K562 (cell line): ENCODE results near the gene CCNK. TPM values are rescaled to one million over a fixed set of nuclear protein-coding genes. Genes with fewer than 3 reads are reported as not detected.

Source experiments
- ATAC-seq: fragments of 200-7000 bp; cut with Tn5 transposase; 3 replicates; pipeline ENCODE4 v1.9.1; 2020; ENCODE audit warnings: moderate library complexity
- BruUV-seq: library from RNA; stranded (reverse); fragments of 400-500 nt; replicated peaks from 2 replicates; lab custom pipeline; 2021; lab: Mats Ljungman, UMichigan
- CTCF ChIA-PET: fragments of 300-600 bp; formaldehyde crosslinking; extraction: SDS; loops from one replicate; lab custom pipeline; 2021; ENCODE audit warnings: low intra/inter-chr PET ratio; lab: Yijun Ruan, JAX
- POLR2A ChIA-PET: fragments of 300-600, 350-650 bp; sonication (Branson Sonifier 250); formaldehyde crosslinking; extraction: SDS; loops from one replicate; lab custom pipeline; 2021; ENCODE audit warnings: antibody characterized with exemption, inconsistent platforms; lab: Yijun Ruan, JAX
- DNase-seq, 4 experiments: peaks; one replicate each; pipeline versions ENCODE4 v3.0.0 to v3.0.0-alpha.2; 2011 to 2018; ENCODE audit warnings: low spot score in 3 of 4, mixed read lengths in 3 of 4; ENCODE audit errors: extremely low read depth in 1 of 4
- FAIRE-seq: peaks from 2 replicates; lab custom pipeline; 2011; peaks lifted over from hg19 to GRCh38; lab: Jason Lieb, UNC
- H2AFZ ChIP-seq: 2 replicates; pipeline ENCODE4 v1.6.0; 2011; ENCODE audit warnings: low read depth, low read length, control low read depth, inconsistent platforms
- H3K27ac ChIP-seq: fragments of 200-600 bp; 3 replicates; pipeline ENCODE4 v1.8.0; 2011; ENCODE audit warnings: low read depth, mild to moderate bottlenecking, control low read depth, inconsistent platforms, low read length, moderate library complexity, mixed read lengths; ENCODE audit errors: extremely low read depth
- H3K27me3 ChIP-seq, 2 experiments: fragments of 300-600 bp in 1 of 2; 2 replicates in 1 of 2; 3 replicates in 1 of 2; pipeline versions ENCODE4 v1.6.0 to v1.8.0; 2011; ENCODE audit warnings: inconsistent platforms in 2 of 2, low read length in 2 of 2, mild to moderate bottlenecking in 1 of 2, mixed read lengths in 1 of 2, moderate library complexity in 1 of 2; ENCODE audit not compliant: control insufficient read depth in 2 of 2, insufficient read depth in 2 of 2
- H3K36me3 ChIP-seq: fragments of 300-600 bp; 3 replicates; pipeline ENCODE4 v1.8.0; 2011; ENCODE audit warnings: mild to moderate bottlenecking, low read length, inconsistent platforms; ENCODE audit not compliant: control insufficient read depth, insufficient read depth
- H3K4me1 ChIP-seq, 2 experiments: fragments of 200-600 bp in 1 of 2; replicated peaks in 1 of 2; 2 replicates in 1 of 2; 3 replicates in 1 of 2; pipeline versions ENCODE4 v1.5.1 to v1.8.0; 2011; ENCODE audit warnings: inconsistent platforms in 2 of 2, low read length in 2 of 2, mild to moderate bottlenecking in 1 of 2, mixed read lengths in 1 of 2, moderate library complexity in 1 of 2; ENCODE audit not compliant: control insufficient read depth in 2 of 2, insufficient read depth in 2 of 2
- H3K4me2 ChIP-seq: 2 replicates; pipeline ENCODE4 v1.6.1; 2011; ENCODE audit warnings: low read length, control low read depth, inconsistent platforms, mixed read lengths; ENCODE audit not compliant: insufficient read depth
- H3K4me3 ChIP-seq: fragments of 200-600 bp; sonication (generic), shearing (Covaris generic); 2 replicates; pipeline ENCODE4 v1.5.1; 2016; ENCODE audit warnings: control low read depth, inconsistent platforms
- H3K79me2 ChIP-seq: fragments of 200-600 bp; 3 replicates; pipeline ENCODE4 v1.8.0; 2011; ENCODE audit warnings: low read length, inconsistent platforms; ENCODE audit not compliant: control insufficient read depth, insufficient read depth
- H3K9ac ChIP-seq, 2 experiments: 2 replicates each; pipeline versions ENCODE4 v1.6.0 to v1.6.1; 2011; ENCODE audit warnings: low read depth in 2 of 2, low read length in 2 of 2, control low read depth in 1 of 2, inconsistent platforms in 1 of 2, mild to moderate bottlenecking in 1 of 2, mixed read lengths in 1 of 2; ENCODE audit not compliant: insufficient read depth in 1 of 2
- H3K9me1 ChIP-seq: one replicate; pipeline ENCODE4 v1.6.0; 2011; ENCODE audit warnings: inconsistent platforms, mild to moderate bottlenecking, low read length, moderate library complexity; ENCODE audit not compliant: control insufficient read depth, insufficient read depth
- H3K9me3 ChIP-seq: replicated peaks from 2 replicates; pipeline ENCODE4 v1.5.1; 2011; ENCODE audit warnings: low read depth, low read length, inconsistent platforms; ENCODE audit not compliant: control insufficient read depth, insufficient read depth
- H4K20me1 ChIP-seq: replicated peaks from 2 replicates; pipeline ENCODE4 v1.6.1; 2011; ENCODE audit warnings: low read length, inconsistent platforms, mixed read lengths; ENCODE audit not compliant: control insufficient read depth, insufficient read depth
- DMBX1 ChIP-seq: fragments of 250-450 bp; sonication (Bioruptor Pico); IDR thresholded peaks from 2 replicates; pipeline ENCODE4 v1.8.0; 2022; ENCODE audit warnings: inconsistent platforms, mild to moderate bottlenecking, moderate library complexity, borderline replicate concordance
- MED1 ChIP-seq: sonication (generic); formaldehyde crosslinking; IDR thresholded peaks from 2 replicates; pipeline ENCODE4 v1.8.1; 2023; ENCODE audit warnings: missing genetic modification reagents, borderline replicate concordance
- NFIC ChIP-seq: fragments of 450-650 bp; IDR thresholded peaks from 2 replicates; pipeline ENCODE4 v1.6.1; 2017; ENCODE audit warnings: mild to moderate bottlenecking, inconsistent platforms
- PHF20 ChIP-seq: fragments of 450-650 bp; IDR thresholded peaks from 2 replicates; pipeline ENCODE4 v1.6.1; 2018; ENCODE audit not compliant: partially characterized antibody
- RBM25 ChIP-seq: fragments of 200-400 bp; formaldehyde crosslinking; IDR thresholded peaks from 2 replicates; pipeline ENCODE4 v1.6.1; 2018; ENCODE audit warnings: low read length, low read depth, moderate library complexity; ENCODE audit not compliant: severe bottlenecking
- RREB1 ChIP-seq: fragments of 250-450 bp; sonication (Bioruptor Pico); IDR thresholded peaks from 2 replicates; pipeline ENCODE4 v1.4.0; 2020
- TAF1 ChIP-seq: IDR thresholded peaks from 2 replicates; pipeline ENCODE4 v1.6.1; 2011; ENCODE audit warnings: mild to moderate bottlenecking, low read length, moderate library complexity; ENCODE audit not compliant: insufficient read depth, control insufficient read depth, severe bottlenecking; ENCODE audit errors: extremely low read depth
- ZNF23 ChIP-seq: fragments of 250-450 bp; sonication (Bioruptor Pico); IDR thresholded peaks from 2 replicates; pipeline ENCODE4 v1.4.0; 2020; ENCODE audit warnings: mild to moderate bottlenecking
- ZNF589 ChIP-seq: fragments of 200-800 bp; sonication (Bioruptor generic); IDR thresholded peaks from 2 replicates; pipeline ENCODE4 v1.6.1; 2016; ENCODE audit warnings: low read depth, missing genetic modification characterization, missing compliant biosample characterization
- whole genome bisulfite sequencing: fragments of 100-300 bp; shearing (Covaris generic); methylation state at CpG from one replicate; pipeline ENCODE4 v1.1.6; 2016; ENCODE audit warnings: low coverage, mixed read lengths; ENCODE audit not compliant: insufficient coverage; ENCODE audit errors: missing lambda C conversion rate; 5-methylcytosine and 5-hydroxymethylcytosine counted together
- in situ Hi-C: fragments of 300-500 bp; cut with MboI; formaldehyde crosslinking; loops from 4 replicates; pipeline ENCODE4 v1.15.0; 2018; ENCODE audit warnings: inconsistent platforms, mixed read lengths
- intact Hi-C: fragments of 100-400 bp; cut with micrococcal nuclease; formaldehyde crosslinking; loops from 2 replicates; pipeline ENCODE4 v1.14.2; 2022
- polyA plus RNA-seq, 8 experiments: library from polyadenylated mRNA; depleted of rRNA in 4 of 8; stranded (reverse) in 5 of 8; unstranded in 3 of 8; fragments of >200 nt; fragmentation: Nextera tagmentation in 2 of 8; fragmentation: Illumina TruSeq in 1 of 8; extraction: Ambion mirVana in 2 of 8; extraction: Trizol in 1 of 8; gene quantifications; 2 replicates each; pipeline versions ENCODE4 v1.2.1 to v1.2.3, GENCODE V29; 2011 to 2014; ENCODE audit warnings: inconsistent platforms in 1 of 8, missing spikeins in 1 of 8
- total RNA-seq, 7 experiments: library from RNA; depleted of rRNA in 6 of 7; stranded (reverse); fragments of >200 nt in 6 of 7; fragmentation: Illumina TruSeq in 2 of 7; extraction: Trizol in 2 of 7; gene quantifications; 2 replicates each; pipeline versions ENCODE4 v1.2.1 to v1.2.3, GENCODE V29; 2011 to 2021; ENCODE audit warnings: low replicate concordance in 1 of 7

The CCNK gene
- total and polyA plus RNA-seq, 9 of the 15 experiments (the other 6 are each of a cell fraction or from before 2014, with no cell fraction given), result 5.8 to 84.2 (median 16.4) TPM

GRCh38 chr14:99454246-99454645, 27.0 kb upstream of the CCNK start:
- Histone ChIP-seq H4K20me1 (no peaks in the 10 kb centered on the region), H3K9me3 (no peaks in the 10 kb centered on the region), H3K27me3 (no peaks in the 10 kb centered on the region), H3K9ac (no peak overlapping the region), H3K79me2 (no peaks in the 10 kb centered on the region), H3K36me3 (peaks cover 40% of the 10 kb centered on the region; the same call in 2 of the 3 replicates), H3K9me1 (no peaks in the 10 kb centered on the region), H2AFZ (no peak overlapping the region), H3K4me3 (no peak overlapping the region), H3K27ac (no peak overlapping the region), H3K4me2 (no peak overlapping the region), H3K4me1 (no peaks in the 10 kb centered on the region)
- BruUV-seq, result no TSS peak
- intact Hi-C loops, result no loop called here
- in situ Hi-C loops, result no loop called here
- TF ChIP-seq RBM25 (no peak), ZNF23 (CRISPR knock-in tag) (no peak), MED1 (CRISPR knock-in tag) (no peak), ZNF589 (CRISPR knock-in tag) (no peak), RREB1 (no peak), DMBX1 (CRISPR knock-in tag) (no peak), TAF1 (no peak), PHF20 (no peak), NFIC (no peak)
- ATAC-seq, result no peak
- FAIRE-seq, result no peak
- WGBS, result 0% methylated on average over 1 of the region's 3 CpGs
- CTCF ChIA-PET, result no interaction called here
- POLR2A ChIA-PET, result no interaction called here
- peak in 1 of 4 experiments; percentile 13 for DNase-seq
